Measurements from ENCODE around the gene PLEKHA1.

Gene PLEKHA1

DNA sequence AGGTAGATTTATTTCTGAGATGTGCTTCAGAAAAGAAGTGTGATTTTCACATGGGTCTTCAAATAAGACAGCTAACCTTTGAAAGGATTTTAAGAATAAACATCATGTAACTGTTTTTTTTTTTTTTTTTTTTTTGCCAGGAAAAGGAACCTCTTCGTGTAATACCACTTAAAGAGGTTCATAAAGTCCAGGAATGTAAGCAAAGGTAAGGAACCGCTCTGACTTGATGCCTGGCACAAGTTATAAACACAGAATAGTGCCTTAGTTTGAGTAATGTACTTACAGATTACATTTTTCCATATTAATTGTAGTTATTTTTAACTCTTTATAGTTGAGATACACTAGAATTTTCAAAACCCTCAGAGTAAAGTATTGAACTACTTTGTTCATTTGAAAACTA is 49.6 kb downstream of the PLEKHA1 start:
- DNase-seq, result no peak

DNA sequence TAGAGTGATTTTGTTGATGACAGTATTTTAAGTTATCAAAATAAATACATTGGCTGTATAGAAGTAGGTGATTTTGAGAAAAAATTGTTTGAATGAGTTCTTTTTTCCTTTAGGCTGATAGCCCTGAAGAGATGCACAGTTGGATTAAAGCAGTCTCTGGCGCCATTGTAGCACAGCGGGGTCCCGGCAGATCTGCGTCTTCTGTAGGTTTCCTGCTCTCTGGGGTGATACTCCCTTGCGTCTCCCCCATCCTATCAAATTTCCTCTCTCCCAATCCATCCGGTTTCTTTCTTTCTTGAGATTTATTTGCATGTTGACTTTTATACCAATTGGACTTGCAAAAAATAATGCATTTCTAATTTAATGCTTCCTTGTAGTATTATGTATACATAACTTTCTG is 52.3 kb downstream of the PLEKHA1 start:
- no peak for DNase-seq

DNA sequence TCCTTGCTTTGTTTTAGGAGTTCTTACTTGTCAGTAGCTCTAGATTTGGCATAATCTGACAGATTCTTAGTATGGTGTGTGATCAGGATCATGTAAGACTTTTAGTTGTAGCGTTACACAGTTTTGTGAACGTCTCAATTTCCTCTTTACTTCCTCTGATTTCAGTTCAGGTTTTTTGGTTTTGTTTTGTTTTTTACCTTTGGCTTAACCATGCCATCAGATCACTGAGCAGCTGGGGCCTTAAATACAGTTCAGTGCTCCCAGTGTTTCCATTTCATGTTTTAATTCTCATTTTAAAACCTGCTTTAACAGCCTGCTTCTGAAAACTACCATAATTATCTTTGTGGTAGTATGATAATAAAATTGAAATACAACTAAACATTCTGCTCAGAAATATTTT is 52.8 kb downstream of the PLEKHA1 start:
- no peak for DNase-seq

DNA sequence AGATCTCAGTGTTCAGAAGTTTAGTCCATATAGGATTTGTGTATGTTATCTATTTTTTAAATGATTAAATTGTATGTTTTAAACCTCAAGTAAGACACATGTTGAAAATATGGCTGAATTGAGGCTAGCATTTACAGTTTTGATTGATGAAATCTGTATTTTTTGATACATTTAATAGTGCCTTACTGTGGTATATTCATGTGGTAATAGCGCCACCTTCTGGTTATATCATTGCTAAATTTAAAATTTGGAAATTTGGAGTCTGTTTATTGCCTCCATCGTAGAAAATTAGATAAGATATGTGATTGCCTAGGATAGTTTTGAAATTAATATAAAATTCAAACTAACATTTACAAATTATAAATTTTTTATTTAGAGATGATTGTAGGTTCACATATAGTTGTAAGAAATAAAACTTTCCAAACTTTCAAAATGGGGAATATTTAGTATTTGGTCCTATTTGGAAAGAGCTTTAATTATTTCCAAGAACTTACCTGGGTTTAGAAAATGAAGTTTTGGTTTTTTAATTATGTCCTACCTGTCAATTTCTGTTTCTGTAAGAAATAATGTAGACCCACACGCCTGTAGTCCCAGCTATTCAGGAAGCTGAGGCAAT is 60.8 kb downstream of the PLEKHA1 start:
- no peak for DNase-seq

DNA sequence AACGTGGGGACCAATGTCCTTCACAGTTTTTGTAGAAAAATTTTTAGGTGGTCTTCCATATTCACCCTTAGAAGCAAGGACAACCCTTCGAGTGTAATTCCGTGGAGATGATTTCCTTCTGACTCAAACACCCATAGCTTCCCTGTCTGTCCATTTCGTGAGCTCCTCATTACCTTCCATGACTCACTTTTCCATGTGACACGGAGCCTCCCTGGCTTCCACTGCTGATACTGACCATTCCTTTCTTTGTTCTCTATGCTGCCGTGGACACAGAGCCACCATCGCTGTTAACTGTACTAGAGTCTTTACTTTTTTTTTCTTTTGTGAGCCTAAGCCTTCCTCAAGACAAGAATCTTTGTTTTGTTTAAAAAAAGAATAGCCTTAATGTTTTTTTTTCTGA is 67.5 kb downstream of the PLEKHA1 start:
- DNase-seq, result no peak

DNA sequence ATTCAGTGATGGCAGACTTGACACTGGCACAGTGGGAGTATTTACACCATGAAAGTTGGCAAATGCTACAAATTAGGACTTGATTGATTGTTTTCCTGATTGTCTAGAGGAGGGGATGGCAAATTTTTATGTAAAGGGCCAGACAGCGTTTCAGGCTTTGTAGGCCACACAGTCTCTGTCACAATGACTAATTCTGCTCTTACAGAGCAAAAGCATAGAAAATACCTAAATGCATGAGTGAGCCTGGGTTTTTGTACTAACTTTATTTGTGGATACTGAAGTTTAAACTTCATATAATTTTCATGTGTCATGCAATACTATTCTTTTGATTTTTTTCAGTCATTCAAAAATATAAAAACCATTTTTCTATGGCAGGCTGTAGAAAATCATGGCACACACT is 71.0 kb downstream of the PLEKHA1 start:
- no peak for DNase-seq

DNA sequence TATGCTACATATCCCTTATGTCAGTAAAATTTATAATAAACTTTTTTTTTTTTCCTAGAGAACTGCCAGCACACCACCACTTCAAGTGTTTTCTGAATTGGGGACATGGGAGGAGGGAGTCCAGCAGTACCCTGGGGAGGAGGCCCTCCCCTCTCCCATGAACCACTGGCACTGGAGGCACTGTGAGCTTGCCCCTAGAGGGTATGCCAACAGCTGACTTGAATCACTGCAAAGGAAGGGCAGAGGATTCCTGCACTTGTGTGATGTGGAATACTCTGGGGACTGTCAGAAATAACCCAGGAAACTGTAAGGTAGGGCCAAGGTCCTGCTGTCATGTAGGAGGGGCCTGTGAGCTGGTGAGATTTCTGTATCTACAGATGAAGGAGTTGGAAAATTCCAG is 71.4 kb downstream of the PLEKHA1 start:
- DNase-seq, result no peak

DNA sequence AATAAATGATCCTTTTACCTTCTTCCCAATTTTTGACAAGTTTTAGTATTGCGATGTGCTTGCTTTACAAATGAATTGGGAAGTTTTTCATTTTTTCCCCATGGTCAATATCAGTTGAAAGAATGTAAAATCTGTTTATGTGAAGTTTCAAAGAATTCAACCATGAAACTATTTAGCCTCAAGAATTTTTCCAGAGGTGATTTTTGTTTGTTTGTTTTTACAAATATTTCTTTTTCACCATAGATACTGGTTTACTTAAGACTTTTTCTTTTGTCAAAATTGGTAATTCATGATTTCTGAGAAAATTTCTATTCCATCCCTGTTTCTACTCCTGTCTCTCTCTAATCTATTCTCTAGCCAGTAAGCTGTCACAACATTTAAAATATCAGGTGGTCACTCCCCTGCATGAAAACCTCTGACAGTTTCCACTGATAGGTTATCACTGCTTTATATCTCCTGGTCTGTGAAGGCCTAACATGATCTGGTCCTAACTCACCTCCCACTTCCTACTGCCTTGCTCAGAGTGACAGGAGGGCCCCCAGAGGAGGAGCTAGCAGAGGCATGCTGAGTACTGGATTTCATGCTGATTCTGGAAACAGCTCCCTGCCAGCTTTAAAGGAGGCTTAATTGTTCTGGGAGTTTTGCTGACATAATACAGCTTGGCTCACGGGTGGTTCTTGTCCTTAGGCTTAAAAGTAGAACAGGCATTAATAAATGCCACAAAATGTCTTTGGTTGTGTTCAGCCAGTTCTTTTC is 72.3 kb downstream of the PLEKHA1 start:
- no peak for DNase-seq

DNA sequence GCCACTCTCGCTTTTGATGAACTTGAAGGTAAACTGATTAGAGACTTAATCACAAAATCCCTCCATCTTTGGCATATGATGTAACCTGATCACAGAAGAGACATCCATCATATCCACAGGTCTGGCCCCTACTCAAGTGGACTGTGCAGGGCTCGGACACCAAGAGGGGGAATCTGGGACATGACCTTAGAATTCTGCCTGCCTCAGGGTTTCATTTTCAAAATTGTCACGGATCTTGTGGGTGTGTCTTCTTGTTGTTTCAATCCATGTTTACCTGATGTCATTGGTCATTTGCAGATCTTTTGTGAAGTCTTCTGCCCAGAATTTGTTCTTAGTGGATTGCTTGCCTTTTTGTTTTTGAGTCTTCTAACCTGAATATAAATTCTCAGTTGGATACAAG is 74.1 kb downstream of the PLEKHA1 start:
- no peak for DNase-seq

DNA sequence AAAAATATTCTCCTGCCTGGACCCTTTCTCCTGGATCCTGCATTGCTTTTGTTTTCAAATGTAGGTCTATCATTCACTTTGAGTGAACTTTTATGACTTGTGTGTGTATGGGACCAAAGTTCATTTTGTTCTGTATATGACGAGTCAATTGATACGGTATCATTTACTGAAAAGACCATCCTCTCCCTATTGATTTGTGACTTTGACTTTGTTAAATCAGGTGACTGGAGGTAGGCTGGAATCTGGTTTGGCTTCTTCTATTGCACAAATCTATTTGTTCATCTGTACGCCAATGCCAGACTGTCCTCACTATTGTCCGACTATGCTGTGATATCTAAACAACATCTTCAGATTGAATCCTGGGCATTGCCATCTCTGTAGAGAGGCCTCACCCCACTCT is 74.6 kb downstream of the PLEKHA1 start:
- no peak for DNase-seq

DNA sequence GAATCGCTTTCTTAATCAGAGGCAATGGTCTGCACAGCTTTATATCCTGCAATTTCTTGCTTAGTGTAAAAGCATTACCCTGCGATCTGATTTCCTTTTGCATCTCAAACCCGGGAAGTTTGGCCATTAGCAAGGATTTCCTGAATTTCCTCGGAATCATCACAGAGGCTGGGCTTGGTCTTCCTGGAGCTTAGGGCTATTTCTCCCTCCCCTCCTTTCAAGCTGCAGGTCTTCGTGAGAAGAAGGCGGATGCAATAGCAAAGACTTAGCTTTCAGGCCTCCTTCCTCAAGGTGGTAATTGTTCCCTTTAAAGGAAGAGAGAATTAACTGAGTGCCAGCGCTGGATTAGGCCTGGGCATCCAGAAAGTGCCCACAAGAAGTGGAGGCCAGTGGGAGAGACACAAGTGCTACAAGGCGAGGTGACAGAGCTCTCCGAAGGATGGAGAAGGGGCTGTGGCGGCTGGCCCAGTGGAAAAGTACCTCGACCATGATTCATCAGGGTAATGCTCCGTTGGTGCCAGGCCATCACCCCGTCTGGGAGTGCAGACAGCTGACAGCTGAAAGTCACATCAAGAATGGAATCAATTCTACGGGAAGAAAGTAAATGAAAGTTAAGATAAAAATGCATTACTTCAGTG is 76.0 kb downstream of the PLEKHA1 start:
- no peak for DNase-seq

DNA sequence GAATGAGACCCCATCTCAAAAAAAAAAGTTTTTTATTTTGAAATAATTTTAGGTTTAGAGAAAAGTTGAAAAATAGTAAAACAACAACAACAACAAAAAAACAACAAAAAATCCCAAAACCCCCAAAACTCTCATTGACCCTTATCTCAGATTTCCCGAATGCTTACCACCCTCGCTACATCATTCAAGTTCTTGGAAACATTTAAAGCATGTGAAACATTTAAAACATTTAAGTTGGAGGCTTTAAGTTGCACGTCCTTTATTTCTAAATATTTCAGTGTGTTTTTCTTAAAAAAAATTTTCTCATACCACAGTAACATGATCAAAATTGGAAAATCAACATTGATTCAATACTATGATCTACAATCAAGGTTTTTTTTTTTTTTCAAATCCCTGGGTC is 79.6 kb downstream of the PLEKHA1 start:
- DNase-seq, result no peak

DNA sequence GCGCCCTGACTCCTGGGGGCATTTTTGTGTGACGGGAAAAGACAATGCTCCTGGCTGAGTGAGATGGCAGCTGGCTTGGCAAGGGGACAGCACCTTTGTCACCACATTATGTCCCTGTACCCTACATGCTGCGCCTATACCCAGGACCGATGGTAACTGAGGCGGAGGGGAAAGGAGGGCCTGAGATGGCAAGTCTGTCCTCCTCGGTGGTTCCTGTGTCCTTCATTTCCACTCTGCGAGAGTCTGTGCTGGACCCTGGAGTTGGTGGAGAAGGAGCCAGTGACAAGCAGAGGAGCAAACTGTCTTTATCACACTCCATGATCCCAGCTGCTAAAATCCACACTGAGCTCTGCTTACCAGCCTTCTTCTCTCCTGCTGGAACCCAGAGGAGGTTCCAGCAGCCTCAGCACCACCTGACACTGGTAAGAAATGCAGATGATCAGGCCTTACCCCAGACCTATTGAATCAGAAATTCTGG is 80.1 kb downstream of the PLEKHA1 start, which contains the start of gene ARMS2:
Gene ARMS2 (plus strand): TSS at position 51 of the 478 bp plus-strand sequence. CDS start 75 bp downstream, at position 126.
- no peak for DNase-seq

DNA sequence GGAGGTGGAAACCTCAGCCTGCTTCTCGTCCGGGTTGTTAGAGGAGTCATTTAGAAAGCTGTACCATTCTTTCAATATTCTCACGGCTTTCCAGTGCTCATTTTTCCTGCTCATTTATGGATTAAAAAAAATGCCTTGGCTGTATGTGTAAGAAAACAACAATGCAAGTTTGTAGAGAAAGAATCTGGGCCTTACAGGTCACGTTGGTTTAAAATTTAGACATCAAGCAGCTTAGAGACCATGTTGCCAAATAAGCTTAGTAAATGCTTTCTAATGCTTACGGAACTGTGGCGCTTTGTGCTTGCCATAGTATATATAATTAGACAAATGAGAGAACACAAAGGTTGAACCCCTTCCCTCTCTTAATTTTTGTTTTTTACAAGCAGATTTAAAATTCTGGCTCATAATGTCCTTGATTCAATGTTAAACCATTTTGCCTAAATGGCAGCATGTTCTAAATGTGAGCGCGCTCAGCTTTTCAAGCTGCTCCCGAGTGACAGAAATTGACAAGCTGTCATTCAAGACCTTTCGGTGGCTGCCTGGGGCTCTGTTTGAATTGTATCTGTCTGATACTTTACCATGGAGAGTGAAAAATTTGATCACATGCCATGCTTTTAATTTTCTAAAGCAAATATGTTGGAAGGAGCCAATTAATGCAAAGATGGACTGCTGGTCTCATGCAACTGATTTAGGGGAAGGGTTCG is 81.0 kb downstream of the PLEKHA1 start:
- no peak for DNase-seq

DNA sequence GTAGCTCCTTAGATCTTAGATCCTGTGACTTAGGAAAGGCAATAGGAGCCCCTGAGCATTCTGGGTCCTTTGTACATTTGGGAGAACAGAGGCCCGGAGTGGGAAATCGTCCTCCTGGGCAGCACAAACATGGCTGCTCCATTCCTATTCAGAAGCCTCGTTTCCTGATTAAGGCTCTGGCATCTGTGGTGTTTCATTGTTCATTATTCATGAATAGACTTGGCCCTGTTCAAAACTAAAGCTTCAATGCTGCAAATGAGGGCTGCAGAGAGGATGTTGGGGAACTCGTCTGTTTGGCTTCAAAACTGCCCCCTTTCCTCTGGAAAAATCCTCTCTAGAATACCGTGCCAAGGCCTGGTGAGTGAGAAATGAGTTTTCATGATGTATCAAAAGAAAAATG is 83.4 kb downstream of the PLEKHA1 start:
- DNase-seq, result no peak

DNA sequence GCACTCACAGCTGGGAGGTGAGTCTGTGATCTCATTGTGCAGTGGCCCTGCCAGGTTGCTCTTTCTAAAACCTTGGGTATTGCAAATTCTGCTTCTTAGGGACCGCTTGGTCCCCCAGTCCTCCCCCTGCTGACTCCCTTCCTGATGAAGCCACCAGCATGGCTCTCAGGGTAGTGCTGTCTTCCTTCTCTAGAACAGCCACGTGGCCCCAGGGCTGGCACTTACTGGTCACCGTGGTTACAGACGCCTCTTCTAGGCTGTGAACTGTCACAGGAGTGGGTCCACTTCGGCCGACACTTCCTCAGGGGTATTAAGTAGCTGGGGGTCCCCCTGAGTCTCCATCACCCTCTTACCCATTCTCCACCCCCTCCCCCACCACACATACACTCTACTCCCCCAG is 84.2 kb downstream of the PLEKHA1 start:
- no peak for DNase-seq

DNA sequence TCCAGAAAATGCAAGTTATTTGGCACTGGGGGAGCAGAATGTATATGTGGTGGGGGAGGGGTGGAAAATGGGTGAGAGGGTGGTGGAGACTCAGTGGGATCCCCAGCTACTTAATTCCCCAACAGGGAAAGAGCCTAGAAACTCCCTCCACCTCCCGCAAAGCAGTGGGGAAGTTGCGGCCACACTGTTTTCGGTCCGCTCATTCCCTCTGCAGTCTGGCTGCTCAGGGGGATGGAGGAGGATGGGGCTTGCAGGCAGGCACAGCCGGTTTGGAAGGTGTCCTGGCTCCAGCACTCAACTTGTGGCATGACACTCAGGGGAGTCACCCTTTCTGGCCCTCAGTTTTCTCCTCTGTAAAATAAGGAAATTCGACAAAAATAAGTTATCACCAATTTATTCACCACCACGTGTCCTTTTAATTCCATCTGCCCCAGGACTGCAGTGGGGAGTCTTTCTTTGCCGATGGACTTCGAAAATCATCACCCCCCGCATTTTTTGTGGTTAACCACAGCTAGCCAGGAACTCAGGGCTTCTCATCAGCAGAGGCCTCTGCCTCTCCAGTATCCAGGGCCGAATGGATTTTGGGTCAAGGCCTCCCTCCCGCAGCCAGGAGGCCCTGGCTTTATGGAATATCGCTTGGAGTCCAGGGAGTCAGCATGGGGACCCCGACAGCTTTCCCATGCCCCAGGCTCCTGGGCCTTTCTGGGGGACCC is 85.2 kb downstream of the PLEKHA1 start:
- no peak for DNase-seq

DNA sequence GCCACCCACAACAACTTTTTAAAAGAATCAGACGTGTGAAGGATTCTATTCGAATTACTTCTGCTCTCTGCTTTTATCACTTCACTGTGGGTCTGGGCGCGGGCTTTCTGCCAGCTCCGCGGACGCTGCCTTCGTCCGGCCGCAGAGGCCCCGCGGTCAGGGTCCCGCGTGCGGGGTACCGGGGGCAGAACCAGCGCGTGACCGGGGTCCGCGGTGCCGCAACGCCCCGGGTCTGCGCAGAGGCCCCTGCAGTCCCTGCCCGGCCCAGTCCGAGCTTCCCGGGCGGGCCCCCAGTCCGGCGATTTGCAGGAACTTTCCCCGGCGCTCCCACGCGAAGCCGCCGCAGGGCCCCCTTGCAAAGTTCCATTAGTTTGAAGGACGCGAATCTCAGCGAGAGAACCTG is 86.4 kb downstream of the PLEKHA1 start:
- no peak for DNase-seq

DNA sequence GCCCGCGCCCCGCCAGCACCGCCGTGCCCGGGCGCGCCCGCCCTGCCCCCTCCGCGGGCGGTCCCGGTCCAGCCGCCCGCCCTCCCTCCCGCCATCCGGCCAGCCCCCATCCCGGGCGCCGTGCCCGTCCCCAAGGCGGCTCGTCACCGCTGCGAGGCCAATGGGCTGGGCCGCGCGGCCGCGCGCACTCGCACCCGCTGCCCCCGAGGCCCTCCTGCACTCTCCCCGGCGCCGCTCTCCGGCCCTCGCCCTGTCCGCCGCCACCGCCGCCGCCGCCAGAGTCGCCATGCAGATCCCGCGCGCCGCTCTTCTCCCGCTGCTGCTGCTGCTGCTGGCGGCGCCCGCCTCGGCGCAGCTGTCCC is 86.8 kb downstream of the PLEKHA1 start, which contains the start of gene HTRA1:
Gene HTRA1 (plus strand): TSS at position 187 of the 362 bp plus-strand sequence. CDS start 100 bp downstream, at position 287.
- DNase-seq, result no peak

DNA sequence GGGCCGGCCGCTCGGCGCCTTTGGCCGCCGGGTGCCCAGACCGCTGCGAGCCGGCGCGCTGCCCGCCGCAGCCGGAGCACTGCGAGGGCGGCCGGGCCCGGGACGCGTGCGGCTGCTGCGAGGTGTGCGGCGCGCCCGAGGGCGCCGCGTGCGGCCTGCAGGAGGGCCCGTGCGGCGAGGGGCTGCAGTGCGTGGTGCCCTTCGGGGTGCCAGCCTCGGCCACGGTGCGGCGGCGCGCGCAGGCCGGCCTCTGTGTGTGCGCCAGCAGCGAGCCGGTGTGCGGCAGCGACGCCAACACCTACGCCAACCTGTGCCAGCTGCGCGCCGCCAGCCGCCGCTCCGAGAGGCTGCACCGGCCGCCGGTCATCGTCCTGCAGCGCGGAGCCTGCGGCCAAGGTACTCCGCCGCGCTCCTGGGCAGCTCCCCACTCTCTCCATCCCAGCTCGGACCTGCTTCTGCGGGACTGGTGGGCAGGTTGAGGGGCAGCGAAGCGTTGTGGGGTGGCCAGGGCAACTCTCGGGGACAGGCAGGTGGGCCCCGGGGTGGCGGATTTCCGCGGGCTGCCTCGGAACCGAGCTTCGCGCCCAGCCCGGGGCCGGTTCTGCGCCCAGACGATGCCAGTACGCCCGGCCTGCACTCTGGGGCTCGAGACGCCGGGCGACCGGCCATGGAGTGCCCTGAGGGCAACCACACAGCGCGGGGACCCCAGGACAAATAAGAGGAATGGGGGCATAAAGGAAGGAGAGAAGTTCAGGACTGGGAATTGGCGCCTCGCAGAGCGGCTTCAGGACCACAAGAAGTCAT is 87.4 kb downstream of the PLEKHA1 start:
- DNase-seq, result no peak

DNA sequence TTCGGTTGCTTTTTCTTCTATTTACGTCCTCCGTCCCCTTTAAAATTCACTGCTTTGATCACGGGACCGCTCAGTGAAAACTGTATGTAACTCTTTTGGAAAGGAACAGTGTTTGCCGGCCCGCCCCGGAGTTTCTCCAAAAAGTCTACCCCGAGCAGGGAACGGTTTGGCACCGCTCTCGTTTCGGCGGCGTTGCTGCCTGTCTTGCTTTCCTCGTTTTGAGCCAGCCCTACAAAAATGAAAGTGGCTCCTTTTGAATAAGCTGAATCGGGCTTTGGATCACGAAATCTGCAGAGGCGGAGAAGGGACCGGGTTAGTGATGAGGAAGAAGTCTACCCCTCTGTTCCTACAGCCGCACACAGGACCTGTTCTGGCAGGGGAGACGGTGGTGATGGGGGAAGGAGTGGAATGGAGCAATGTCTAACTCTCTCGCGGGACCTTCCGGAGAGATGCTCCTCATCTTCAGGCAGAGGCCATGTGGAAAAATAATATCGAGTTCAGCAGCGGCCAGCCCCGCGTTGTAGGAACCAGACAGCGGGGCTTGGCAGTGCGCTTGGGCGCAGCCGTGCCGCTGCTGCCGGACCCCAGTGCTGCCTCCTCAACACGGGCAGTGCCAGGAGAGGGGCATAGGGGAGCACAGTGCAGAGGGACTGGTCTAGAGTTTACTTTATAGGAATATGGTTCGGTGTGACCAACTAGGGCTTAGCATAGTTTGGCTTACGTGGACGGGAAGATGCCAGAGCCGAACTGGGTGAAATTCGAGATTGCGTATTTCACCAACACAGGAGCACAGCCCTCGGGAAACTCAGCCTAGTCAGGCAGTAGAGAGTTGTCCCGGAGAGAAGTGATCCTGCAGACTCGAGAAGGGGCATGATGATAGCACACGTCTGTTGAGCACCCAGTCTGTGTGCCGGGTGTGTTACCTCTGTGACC is 88.3 kb downstream of the PLEKHA1 start:
- DNase-seq, result no peak

Data from cerebellar nuclear complex (tissue), 1 donor.